ENCODE measurements around the gene HS3ST5.

GRCh38 chr6:114291428-114291827 lies 51.4 kb downstream of the HS3ST5 start:
- TF ChIP-seq CTCF (IDR thresholded peaks at IDR 0.05) (no peak), POLR2A (IDR thresholded peaks at IDR 0.05) (no peak)

Data from thyroid gland (tissue), 4 donors.